Calu3 (cell line): ENCODE results near the gene C4orf50. TPM values are rescaled to one million over a fixed set of nuclear protein-coding genes. Genes with fewer than 3 reads are reported as not detected.

Experiments used
- BruUV-seq: library from RNA; stranded (reverse); fragments of 400-500 nt; replicated peaks from 2 replicates; lab custom pipeline; 2021; lab: Mats Ljungman, UMichigan
- CTCF ChIA-PET: fragments of 300-600 bp; sonication (Branson Sonifier 250); formaldehyde crosslinking; loops from one replicate; lab custom pipeline; 2022; ENCODE audit warnings: antibody characterized with exemption; lab: Charles Lee
- DNase-seq: peaks from one replicate; pipeline ENCODE4 v3.0.0; 2022
- H3K27ac Mint-ChIP-seq: one replicate; pipeline ENCODE4 v1.8.0; 2022; ENCODE audit warnings: mixed read lengths; ENCODE audit not compliant: unreplicated experiment
- H3K27me3 Mint-ChIP-seq: one replicate; pipeline ENCODE4 v1.8.0; 2022; ENCODE audit warnings: mixed read lengths; ENCODE audit not compliant: unreplicated experiment
- H3K36me3 Mint-ChIP-seq: one replicate; pipeline ENCODE4 v1.8.0; 2022; ENCODE audit warnings: mild to moderate bottlenecking, moderate library complexity, mixed read lengths; ENCODE audit not compliant: insufficient read depth, unreplicated experiment
- H3K4me1 Mint-ChIP-seq: one replicate; pipeline ENCODE4 v1.8.0; 2022; ENCODE audit warnings: mild to moderate bottlenecking, low read depth, mixed read lengths; ENCODE audit not compliant: unreplicated experiment
- H3K4me3 Mint-ChIP-seq: one replicate; pipeline ENCODE4 v1.8.0; 2022; ENCODE audit warnings: mild to moderate bottlenecking, low read depth, moderate library complexity, mixed read lengths; ENCODE audit not compliant: unreplicated experiment
- H3K9me3 Mint-ChIP-seq: one replicate; pipeline ENCODE4 v1.8.0; 2022; ENCODE audit warnings: low read depth, mixed read lengths; ENCODE audit not compliant: unreplicated experiment
- CTCF ChIP-seq: fragments of 200-600 bp; IDR thresholded peaks from one replicate; pipeline ENCODE4 v1.8.0; 2022; ENCODE audit warnings: antibody characterized with exemption; ENCODE audit not compliant: unreplicated experiment
- intact Hi-C: fragments of 100-400 bp; cut with micrococcal nuclease; formaldehyde crosslinking; loops from one replicate; pipeline ENCODE4 v1.10.0; 2022; ENCODE audit not compliant: unreplicated experiment
- total RNA-seq: library from RNA; stranded (reverse); gene quantifications from 2 replicates; pipeline ENCODE4 v1.2.3, GENCODE V29; 2022

Gene C4orf50
- total RNA-seq, 1 experiment from 2014 or later = not detected

GRCh38 chr4:5969336-5969735 lies 48.9 kb downstream of the C4orf50 start:
- intact Hi-C loops = no loop called here
- no peaks in the 10 kb centered on the region for H3K36me3 Mint-ChIP-seq
- H3K27ac Mint-ChIP-seq = no peak overlapping the region
- no TSS peak for BruUV-seq
- H3K9me3 Mint-ChIP-seq = peaks cover 4% of the 10 kb centered on the region
- TF ChIP-seq CTCF = no peak
- no peaks in the 10 kb centered on the region for H3K4me1 Mint-ChIP-seq
- no peak for DNase-seq
- H3K27me3 Mint-ChIP-seq = peaks cover 26% of the 10 kb centered on the region
- H3K4me3 Mint-ChIP-seq = no peak overlapping the region
- CTCF ChIA-PET = no interaction called here

GRCh38 chr4:5968246-5968645 lies 50.0 kb downstream of the C4orf50 start:
- no peaks in the 10 kb centered on the region for H3K4me1 Mint-ChIP-seq

GRCh38 chr4:5967783-5968182 lies 50.4 kb downstream of the C4orf50 start:
- intact Hi-C loops = no loop called here
- DNase-seq = no peak
- no TSS peak for BruUV-seq
- H3K9me3 Mint-ChIP-seq = peaks cover 4% of the 10 kb centered on the region
- H3K36me3 Mint-ChIP-seq = no peaks in the 10 kb centered on the region
- no peak overlapping the region for H3K4me3 Mint-ChIP-seq
- CTCF ChIA-PET = no interaction called here
- peaks cover 42% of the 10 kb centered on the region for H3K27me3 Mint-ChIP-seq
- TF ChIP-seq CTCF = no peak
- no peaks in the 10 kb centered on the region for H3K4me1 Mint-ChIP-seq
- H3K27ac Mint-ChIP-seq = no peak overlapping the region

More at GRCh38 chr4:5968246-5968645, 50.0 kb downstream of the C4orf50 start:
- Mint-ChIP-seq H3K36me3 (no peaks in the 10 kb centered on the region), H3K27ac (no peak overlapping the region), H3K27me3 (peaks cover 37% of the 10 kb centered on the region), H3K9me3 (peaks cover 4% of the 10 kb centered on the region), H3K4me3 (no peak overlapping the region)
- DNase-seq = no peak
- BruUV-seq = no TSS peak
- TF ChIP-seq CTCF = no peak
- intact Hi-C loops = no loop called here
- CTCF ChIA-PET = no interaction called here

GRCh38 chr4:5965225-5965624 lies 53.0 kb downstream of the C4orf50 start:
- Mint-ChIP-seq H3K27me3 (peaks cover 50% of the 10 kb centered on the region), H3K27ac (no peak overlapping the region), H3K4me3 (no peak overlapping the region), H3K9me3 (peaks cover 4% of the 10 kb centered on the region), H3K36me3 (no peaks in the 10 kb centered on the region), H3K4me1 (no peaks in the 10 kb centered on the region)
- no peak for DNase-seq
- BruUV-seq = no TSS peak
- TF ChIP-seq CTCF = no peak
- intact Hi-C loops = no loop called here
- CTCF ChIA-PET = no interaction called here
